Measurements from ENCODE around the gene KCNQ1. TPM values are rescaled to one million over a fixed set of nuclear protein-coding genes. Genes with fewer than 3 reads are reported as not detected.

KCNQ1 gene
- total RNA-seq, 3 donors from 2014 or later (not counting 1 experiment from before 2014, with no cell fraction given) = 1.9 to 7.8 (median 3.3) TPM

DNA sequence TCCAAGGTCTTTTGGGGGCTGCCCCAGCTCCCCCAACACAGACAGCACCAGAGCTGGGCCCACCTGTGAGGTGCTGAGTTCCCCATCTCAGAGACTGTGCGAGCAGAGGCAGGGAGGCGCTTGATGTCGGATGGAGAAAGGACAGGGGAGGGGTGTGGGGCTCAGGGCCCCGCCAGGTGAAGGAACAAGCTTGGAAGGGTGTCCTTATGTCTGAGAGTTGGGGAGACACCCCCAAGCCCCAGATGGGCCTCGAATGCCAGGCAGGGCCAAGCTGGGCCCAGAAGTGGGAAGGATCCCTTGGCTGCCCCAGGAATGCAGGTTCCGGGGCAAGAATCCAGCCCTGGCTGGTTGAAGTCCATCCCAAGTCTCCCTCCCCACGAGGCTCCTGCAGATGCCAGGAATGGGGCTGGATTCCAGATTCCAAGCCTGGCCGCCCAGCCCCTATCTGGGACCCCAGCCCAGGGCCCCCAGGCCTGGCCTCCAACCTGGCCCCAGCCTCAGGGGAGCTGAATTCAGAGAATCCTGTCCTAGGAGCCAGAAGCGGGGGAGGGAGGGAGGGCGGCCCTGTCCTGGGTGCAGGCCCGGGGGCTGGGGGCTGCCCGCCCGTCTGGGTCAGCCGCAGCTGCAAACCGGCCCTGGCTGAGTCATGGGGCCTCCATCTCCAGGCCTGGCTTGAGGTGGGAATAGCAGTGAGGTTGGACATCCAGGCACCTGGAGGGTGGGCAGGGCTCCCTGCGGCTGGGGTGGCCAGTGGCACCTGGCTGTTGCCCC is 389.9 kb downstream of the KCNQ1 start:
- no peak for DNase-seq
- no peaks in the 10 kb centered on the region for H3K36me3 ChIP-seq (ENCODE audit: control insufficient read depth, insufficient read depth, low read length)
- intact Hi-C loops (cut with micrococcal nuclease) = no loop called here
- ATAC-seq = no peak
- TF ChIP-seq, protein P1, sequence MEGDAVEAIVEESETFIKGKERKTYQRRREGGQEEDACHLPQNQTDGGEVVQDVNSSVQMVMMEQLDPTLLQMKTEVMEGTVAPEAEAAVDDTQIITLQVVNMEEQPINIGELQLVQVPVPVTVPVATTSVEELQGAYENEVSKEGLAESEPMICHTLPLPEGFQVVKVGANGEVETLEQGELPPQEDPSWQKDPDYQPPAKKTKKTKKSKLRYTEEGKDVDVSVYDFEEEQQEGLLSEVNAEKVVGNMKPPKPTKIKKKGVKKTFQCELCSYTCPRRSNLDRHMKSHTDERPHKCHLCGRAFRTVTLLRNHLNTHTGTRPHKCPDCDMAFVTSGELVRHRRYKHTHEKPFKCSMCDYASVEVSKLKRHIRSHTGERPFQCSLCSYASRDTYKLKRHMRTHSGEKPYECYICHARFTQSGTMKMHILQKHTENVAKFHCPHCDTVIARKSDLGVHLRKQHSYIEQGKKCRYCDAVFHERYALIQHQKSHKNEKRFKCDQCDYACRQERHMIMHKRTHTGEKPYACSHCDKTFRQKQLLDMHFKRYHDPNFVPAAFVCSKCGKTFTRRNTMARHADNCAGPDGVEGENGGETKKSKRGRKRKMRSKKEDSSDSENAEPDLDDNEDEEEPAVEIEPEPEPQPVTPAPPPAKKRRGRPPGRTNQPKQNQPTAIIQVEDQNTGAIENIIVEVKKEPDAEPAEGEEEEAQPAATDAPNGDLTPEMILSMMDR (IDR thresholded peaks at IDR 0.05) = no peak
- no peak overlapping the region for H3K4me3 ChIP-seq (ENCODE audit: low read length)
- H3K27ac Mint-ChIP-seq = no peak overlapping the region
- peaks cover 0 to 10% of the 10 kb centered on the region in 2 donors for H3K27me3 Mint-ChIP-seq (ENCODE audit: low read depth in 2 of 2)
- no peaks in the 10 kb centered on the region for H3K36me3 Mint-ChIP-seq
- no peak overlapping the region for H3K4me3 Mint-ChIP-seq
- no peaks in the 10 kb centered on the region for H3K9me3 ChIP-seq (ENCODE audit: control insufficient read depth, insufficient read depth, low read length)
- no peaks in the 10 kb centered on the region for H3K4me1 ChIP-seq (ENCODE audit: control insufficient read depth, insufficient read depth, low read length)
- H3K27ac ChIP-seq (ENCODE audit: low read length) = no peak overlapping the region
- no peaks in the 10 kb centered on the region for H3K4me1 Mint-ChIP-seq
- no peaks in the 10 kb centered on the region for H3K9me3 Mint-ChIP-seq
- no peaks in the 10 kb centered on the region for H3K27me3 ChIP-seq (ENCODE audit: control insufficient read depth, insufficient read depth, low read length)
- 91% methylated on average over 16 of the region's 16 CpGs for WGBS (ENCODE audit: insufficient coverage)

DNA sequence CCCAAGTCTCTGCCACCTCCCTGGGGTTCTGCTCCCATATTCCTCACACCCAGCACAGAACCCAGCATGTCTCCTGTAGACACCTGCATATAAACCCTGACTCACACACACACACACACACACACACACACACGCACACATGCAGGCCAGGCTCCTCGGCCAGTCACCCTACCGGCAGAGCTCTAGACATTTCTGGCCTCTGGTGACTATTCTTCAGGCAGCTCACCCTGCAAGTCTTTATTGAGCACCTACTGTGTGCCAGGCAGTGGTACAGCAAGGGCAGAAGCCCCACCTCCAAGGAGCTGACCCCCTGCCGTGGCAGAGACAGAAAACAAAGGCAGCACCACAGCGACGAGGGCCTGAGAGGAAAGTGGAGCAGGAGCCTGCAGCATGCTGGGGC is 390.5 kb downstream of the KCNQ1 start:
- 81% methylated on average over 6 of the region's 6 CpGs for WGBS (ENCODE audit: insufficient coverage)
- no peaks in the 10 kb centered on the region for H3K4me1 Mint-ChIP-seq
- H3K27ac Mint-ChIP-seq = no peak overlapping the region

DNA sequence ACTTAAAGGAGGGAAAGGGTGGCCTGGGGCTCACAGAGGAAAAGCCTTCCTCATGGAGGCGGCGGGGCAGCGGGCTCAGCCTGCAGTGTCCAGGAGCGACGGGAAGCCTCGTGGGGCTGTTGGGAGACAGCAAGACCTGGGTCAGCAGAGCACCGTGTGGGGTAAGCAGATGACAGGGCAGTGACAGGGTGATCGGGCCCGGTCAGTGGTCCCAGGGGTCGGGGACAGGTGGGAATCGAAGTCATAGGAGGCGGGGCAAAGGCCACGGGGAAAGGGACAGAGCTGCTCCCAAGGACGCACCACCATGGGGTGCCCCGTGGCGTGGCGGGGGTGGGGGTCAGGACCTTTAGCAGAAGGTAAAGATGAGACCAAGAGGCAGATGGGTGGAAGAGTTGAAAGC is 390.9 kb downstream of the KCNQ1 start:
- Mint-ChIP-seq H3K27ac (no peak overlapping the region), H3K4me1 (no peaks in the 10 kb centered on the region), H3K4me3 (no peak overlapping the region), H3K9me3 (no peaks in the 10 kb centered on the region), H3K36me3 (no peaks in the 10 kb centered on the region), H3K27me3 (ENCODE audit: low read depth in 2 of 2) (peaks cover 0 to 10% of the 10 kb centered on the region in 2 donors)
- WGBS (ENCODE audit: insufficient coverage) = 90% methylated on average over 17 of the region's 17 CpGs
- no peak for ATAC-seq
- intact Hi-C loops (cut with micrococcal nuclease) = no loop called here
- Histone ChIP-seq H3K27ac (ENCODE audit: low read length) (no peak overlapping the region), H3K4me1 (ENCODE audit: control insufficient read depth, insufficient read depth, low read length) (no peaks in the 10 kb centered on the region), H3K4me3 (ENCODE audit: low read length) (no peak overlapping the region), H3K36me3 (ENCODE audit: control insufficient read depth, insufficient read depth, low read length) (no peaks in the 10 kb centered on the region), H3K9me3 (ENCODE audit: control insufficient read depth, insufficient read depth, low read length) (no peaks in the 10 kb centered on the region), H3K27me3 (ENCODE audit: control insufficient read depth, insufficient read depth, low read length) (no peaks in the 10 kb centered on the region)
- no peak for DNase-seq
- TF ChIP-seq, protein P1 (IDR thresholded peaks at IDR 0.05) = no peak

More for the DNA sequence above, 390.5 kb downstream of the KCNQ1 start:
- Histone ChIP-seq H3K36me3 (ENCODE audit: control insufficient read depth, insufficient read depth, low read length) (no peaks in the 10 kb centered on the region), H3K4me1 (ENCODE audit: control insufficient read depth, insufficient read depth, low read length) (no peaks in the 10 kb centered on the region), H3K4me3 (ENCODE audit: low read length) (no peak overlapping the region), H3K9me3 (ENCODE audit: control insufficient read depth, insufficient read depth, low read length) (no peaks in the 10 kb centered on the region), H3K27ac (ENCODE audit: low read length) (no peak overlapping the region), H3K27me3 (ENCODE audit: control insufficient read depth, insufficient read depth, low read length) (no peaks in the 10 kb centered on the region)
- ATAC-seq (no peak), DNase-seq (no peak)
- Mint-ChIP-seq H3K36me3 (no peaks in the 10 kb centered on the region), H3K27me3 (ENCODE audit: low read depth in 2 of 2) (peaks cover 0 to 10% of the 10 kb centered on the region in 2 donors), H3K9me3 (no peaks in the 10 kb centered on the region), H3K4me3 (no peak overlapping the region)
- intact Hi-C loops (cut with micrococcal nuclease) = no loop called here
- TF ChIP-seq, protein P1 (IDR thresholded peaks at IDR 0.05) = no peak
